Measurements from ENCODE around the gene CACNA1C. TPM values are rescaled to one million over a fixed set of nuclear protein-coding genes. Genes with fewer than 3 reads are reported as not detected.

CACNA1C gene
- total RNA-seq, 1 donor from 2014 or later, result 102 TPM

GRCh38 chr12:2198542-2198941, 145.8 kb downstream of the CACNA1C start:
- TF ChIP-seq, protein P1, sequence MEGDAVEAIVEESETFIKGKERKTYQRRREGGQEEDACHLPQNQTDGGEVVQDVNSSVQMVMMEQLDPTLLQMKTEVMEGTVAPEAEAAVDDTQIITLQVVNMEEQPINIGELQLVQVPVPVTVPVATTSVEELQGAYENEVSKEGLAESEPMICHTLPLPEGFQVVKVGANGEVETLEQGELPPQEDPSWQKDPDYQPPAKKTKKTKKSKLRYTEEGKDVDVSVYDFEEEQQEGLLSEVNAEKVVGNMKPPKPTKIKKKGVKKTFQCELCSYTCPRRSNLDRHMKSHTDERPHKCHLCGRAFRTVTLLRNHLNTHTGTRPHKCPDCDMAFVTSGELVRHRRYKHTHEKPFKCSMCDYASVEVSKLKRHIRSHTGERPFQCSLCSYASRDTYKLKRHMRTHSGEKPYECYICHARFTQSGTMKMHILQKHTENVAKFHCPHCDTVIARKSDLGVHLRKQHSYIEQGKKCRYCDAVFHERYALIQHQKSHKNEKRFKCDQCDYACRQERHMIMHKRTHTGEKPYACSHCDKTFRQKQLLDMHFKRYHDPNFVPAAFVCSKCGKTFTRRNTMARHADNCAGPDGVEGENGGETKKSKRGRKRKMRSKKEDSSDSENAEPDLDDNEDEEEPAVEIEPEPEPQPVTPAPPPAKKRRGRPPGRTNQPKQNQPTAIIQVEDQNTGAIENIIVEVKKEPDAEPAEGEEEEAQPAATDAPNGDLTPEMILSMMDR (IDR thresholded peaks at IDR 0.05), result no peak
- Histone ChIP-seq H3K9me3 (no peaks in the 10 kb centered on the region), H3K4me1 (peaks cover 0 to 16% of the 10 kb centered on the region in 2 donors), H3K36me3 (peaks cover 0 to 2% of the 10 kb centered on the region in 2 donors), H3K27ac (peak overlapping the region in 1 of 2 donors; percentile 42), H3K4me3 (no peak overlapping the region), H3K27me3 (no peaks in the 10 kb centered on the region)
- no peak for DNase-seq (ENCODE audit: low spot score in 2 of 2)
- intact Hi-C loops (cut with DNase I), result no loop called here

DNA sequence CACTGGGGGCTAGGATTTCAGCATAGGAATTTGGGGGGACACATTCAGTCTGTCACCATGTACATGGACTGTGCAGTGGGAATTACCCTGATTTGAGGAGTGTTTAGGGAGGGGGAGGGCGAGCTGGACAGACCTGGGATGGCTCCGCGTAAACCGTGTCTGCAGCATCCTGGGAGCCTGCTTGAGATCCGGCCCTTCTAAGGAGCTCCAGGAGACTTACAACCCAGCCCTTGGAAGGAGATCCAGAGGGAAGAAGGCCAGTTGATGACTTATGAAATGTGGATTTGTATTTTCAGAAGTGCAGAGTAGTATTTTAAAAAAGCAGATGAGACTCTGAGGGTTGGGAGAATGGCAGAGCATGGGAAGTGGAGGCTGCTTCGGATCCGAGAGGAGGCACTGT, 153.2 kb downstream of the CACNA1C start:
- DNase-seq (ENCODE audit: low spot score in 2 of 2), result peak in 1 of 2 donors; percentile 21
- Histone ChIP-seq H3K9me3 (no peaks in the 10 kb centered on the region), H3K27me3 (no peaks in the 10 kb centered on the region), H3K4me3 (no peak overlapping the region), H3K36me3 (peaks cover 0 to 2% of the 10 kb centered on the region in 2 donors), H3K27ac (no peak overlapping the region), H3K4me1 (peaks cover 0 to 5% of the 10 kb centered on the region in 2 donors)
- intact Hi-C loops (cut with DNase I), result no loop called here
- TF ChIP-seq, protein P1 (IDR thresholded peaks at IDR 0.05), result no peak

DNA sequence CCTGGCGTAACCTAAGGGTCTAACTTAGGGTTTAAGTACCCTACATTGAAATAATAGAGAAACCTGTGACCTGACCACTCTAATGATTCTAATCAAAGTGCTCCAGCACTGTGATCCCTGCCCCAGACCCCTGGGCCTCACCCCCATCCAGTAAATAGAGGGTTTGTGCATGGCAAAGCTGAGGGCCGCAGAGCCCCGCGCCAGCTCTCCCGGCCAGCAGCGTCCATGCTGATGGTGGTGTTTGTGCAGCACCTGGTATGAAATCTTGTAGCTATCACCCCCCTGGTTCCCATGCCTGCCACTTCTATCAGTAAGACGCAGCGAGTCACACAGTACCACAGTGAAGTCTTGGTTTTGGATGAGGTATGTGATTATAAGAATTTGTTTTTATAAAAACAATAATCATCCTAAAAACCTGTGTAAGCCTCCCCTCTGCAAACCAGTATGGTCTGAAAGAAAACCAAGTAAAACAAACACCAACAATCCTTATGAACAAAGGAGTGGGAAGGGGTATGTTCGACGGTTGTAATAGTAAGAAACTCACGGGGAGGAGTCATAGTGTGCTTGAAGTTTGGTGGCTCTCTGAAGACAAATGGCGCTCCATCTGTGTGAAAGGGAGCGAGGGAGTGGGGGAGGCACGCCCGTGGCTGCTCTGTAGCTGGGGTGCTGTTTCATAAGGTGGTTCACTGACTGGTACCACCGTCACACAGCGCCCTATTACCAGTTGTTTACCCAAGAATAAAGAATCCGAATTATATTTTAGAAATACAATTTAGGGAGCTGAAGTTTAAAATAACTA, 156.2 kb downstream of the CACNA1C start:
- Histone ChIP-seq H3K36me3 (no peaks in the 10 kb centered on the region), H3K9me3 (no peaks in the 10 kb centered on the region), H3K27me3 (no peaks in the 10 kb centered on the region), H3K4me1 (peaks cover 0 to 17% of the 10 kb centered on the region in 2 donors), H3K4me3 (no peak overlapping the region), H3K27ac (no peak overlapping the region)
- TF ChIP-seq, protein P1 (IDR thresholded peaks at IDR 0.05), result no peak
- intact Hi-C loops (cut with DNase I), result no loop called here
- DNase-seq (ENCODE audit: low spot score in 2 of 2), result no peak

GRCh38 chr12:2211119-2211518, 158.3 kb downstream of the CACNA1C start:
- Histone ChIP-seq H3K4me1 (peaks cover 0 to 17% of the 10 kb centered on the region in 2 donors), H3K27ac (no peak overlapping the region), H3K4me3 (no peak overlapping the region), H3K27me3 (no peaks in the 10 kb centered on the region), H3K36me3 (no peaks in the 10 kb centered on the region), H3K9me3 (no peaks in the 10 kb centered on the region)
- intact Hi-C loops (cut with DNase I), result loop anchor here (5.0 kb wide), 1 partner anchor 46 kb away; no protein-coding TSS in a partner anchor
- TF ChIP-seq, protein P1 (IDR thresholded peaks at IDR 0.05), result no peak
- no peak for DNase-seq (ENCODE audit: low spot score in 2 of 2)

DNA sequence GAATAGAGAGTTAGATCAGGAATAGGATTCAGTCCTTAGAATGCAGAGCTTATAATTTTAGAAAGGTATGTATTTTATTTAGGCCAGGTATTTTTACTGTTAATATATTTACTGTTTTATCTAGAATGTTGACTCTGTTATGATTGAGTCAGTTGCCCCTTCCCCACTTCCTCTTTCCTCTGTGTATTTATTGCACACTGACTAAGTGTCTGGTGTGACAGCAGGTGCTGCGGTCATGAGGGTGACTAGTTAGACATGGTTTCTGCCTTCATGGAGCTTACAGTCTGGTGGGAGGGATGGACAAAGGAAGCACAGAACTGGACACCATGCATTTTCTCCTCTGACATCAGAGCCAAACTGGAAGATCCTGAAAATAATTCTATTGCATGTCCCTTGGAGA, 159.8 kb downstream of the CACNA1C start:
- Histone ChIP-seq H3K36me3 (no peaks in the 10 kb centered on the region), H3K9me3 (no peaks in the 10 kb centered on the region), H3K27ac (peak overlapping the region; percentile 43 to 54), H3K4me3 (no peak overlapping the region), H3K27me3 (no peaks in the 10 kb centered on the region), H3K4me1 (peaks cover 0 to 12% of the 10 kb centered on the region in 2 donors)
- intact Hi-C loops (cut with DNase I), result loop anchor here (5.0 kb wide), 1 partner anchor 45 kb away; no protein-coding TSS in a partner anchor
- DNase-seq (ENCODE audit: low spot score in 2 of 2), result no peak
- TF ChIP-seq, protein P1 (IDR thresholded peaks at IDR 0.05), result no peak
